Neural cell (in vitro differentiated cells): ENCODE data around the gene TCP11. TPM values are rescaled to one million over a fixed set of nuclear protein-coding genes. Genes with fewer than 3 reads are reported as not detected.

Experiments
- H2AFZ ChIP-seq: fragments of 200-600, 300-800 bp; sonication (generic), shearing (Covaris generic); 2 replicates; pipeline ENCODE4 v1.6.0; 2014; ENCODE audit warnings: low read depth, mild to moderate bottlenecking, antibody characterized with exemption, low read length, moderate library complexity
- H3F3A ChIP-seq: fragments of 200-600 bp; shearing (Covaris generic); 2 replicates; pipeline ENCODE4 v1.6.1; 2016; ENCODE audit warnings: mild to moderate bottlenecking, moderate library complexity, mixed read lengths, antibody characterized with exemption, low read length; ENCODE audit not compliant: insufficient read depth, poor library complexity, severe bottlenecking
- H3K27ac ChIP-seq: fragments of 200-600, 300-800 bp; sonication (generic), shearing (Covaris generic); 2 replicates; pipeline ENCODE4 v1.5.1; 2014; ENCODE audit warnings: mild to moderate bottlenecking, low read length, moderate library complexity
- H3K27me3 ChIP-seq: fragments of 300-800, 200-600 bp; sonication (generic), shearing (Covaris generic); 2 replicates; pipeline ENCODE4 v1.6.0; 2014; ENCODE audit warnings: mild to moderate bottlenecking, low read depth, low read length, moderate library complexity; ENCODE audit not compliant: insufficient read depth
- H3K36me3 ChIP-seq: fragments of 300-800, 200-600 bp; sonication (generic), shearing (Covaris generic); 2 replicates; pipeline ENCODE4 v1.5.1; 2014; ENCODE audit warnings: mild to moderate bottlenecking, antibody characterized with exemption, low read length, moderate library complexity; ENCODE audit not compliant: insufficient read depth
- H3K4me2 ChIP-seq: fragments of 300-800, 200-600 bp; sonication (generic), shearing (Covaris generic); 2 replicates; pipeline ENCODE4 v1.6.0; 2014; ENCODE audit warnings: mild to moderate bottlenecking, low read length
- H3K4me3 ChIP-seq: fragments of 300-800, 200-600 bp; sonication (generic), shearing (Covaris generic); 2 replicates; pipeline ENCODE4 v1.5.1; 2014; ENCODE audit warnings: mild to moderate bottlenecking, low read length, moderate library complexity
- H3K79me2 ChIP-seq: fragments of 200-600 bp; shearing (Covaris generic); replicated peaks from 2 replicates; pipeline ENCODE4 v1.6.0; 2014; ENCODE audit warnings: mild to moderate bottlenecking, low read length, moderate library complexity; ENCODE audit not compliant: insufficient read depth
- H3K9ac ChIP-seq: fragments of 300-800, 200-600 bp; sonication (generic), shearing (Covaris generic); 2 replicates; pipeline ENCODE4 v1.6.1; 2016; ENCODE audit warnings: mild to moderate bottlenecking, low read length, mixed read lengths
- H3K9me2 ChIP-seq: fragments of 200-600 bp; shearing (Covaris generic); 2 replicates; pipeline ENCODE4 v1.6.1; 2016; ENCODE audit warnings: mild to moderate bottlenecking, low read length, mixed read lengths; ENCODE audit not compliant: insufficient read depth
- H3K9me3 ChIP-seq: fragments of 200-600, 300-800 bp; sonication (generic), shearing (Covaris generic); 2 replicates; pipeline ENCODE4 v1.6.1; 2016; ENCODE audit warnings: mild to moderate bottlenecking, mixed run types, low read length, moderate library complexity, mixed read lengths
- H4K20me1 ChIP-seq: fragments of 200-600 bp; shearing (Covaris generic); 2 replicates; pipeline ENCODE4 v1.6.1; 2016; ENCODE audit warnings: mild to moderate bottlenecking, mixed run types; ENCODE audit not compliant: insufficient read depth
- CTCF ChIP-seq: fragments of 450-650 bp; IDR thresholded peaks from 2 replicates; pipeline ENCODE4 v1.5.1; 2014; ENCODE audit warnings: antibody characterized with exemption, mild to moderate bottlenecking, moderate library complexity; ENCODE audit not compliant: poor library complexity, severe bottlenecking
- EP300 ChIP-seq: fragments of 450-650 bp; conservative IDR thresholded peaks from 2 replicates; pipeline ENCODE4 v1.6.1; 2014; ENCODE audit warnings: antibody characterized with exemption, mild to moderate bottlenecking, moderate library complexity; ENCODE audit not compliant: poor library complexity, severe bottlenecking
- EZH2 ChIP-seq: fragments of 200-600, 300-800 bp; shearing (Covaris generic), sonication (generic); IDR thresholded peaks from 2 replicates; pipeline ENCODE4 v1.6.1; 2014; ENCODE audit warnings: antibody characterized with exemption, low read length, borderline replicate concordance, mild to moderate bottlenecking; ENCODE audit not compliant: insufficient read depth, poor library complexity, severe bottlenecking
- MXI1 ChIP-seq: fragments of 450-650 bp; conservative IDR thresholded peaks from 2 replicates; pipeline ENCODE4 v1.6.1; 2014; ENCODE audit warnings: antibody characterized with exemption, mild to moderate bottlenecking; ENCODE audit not compliant: poor library complexity, severe bottlenecking
- POLR2AphosphoS5 ChIP-seq: IDR thresholded peaks from 2 replicates; pipeline ENCODE4 v1.6.1; 2012
- RAD21 ChIP-seq: fragments of 450-650 bp; conservative IDR thresholded peaks from 2 replicates; pipeline ENCODE4 v1.6.1; 2014; ENCODE audit warnings: antibody characterized with exemption, mild to moderate bottlenecking, moderate library complexity
- REST ChIP-seq: IDR thresholded peaks from 2 replicates; pipeline ENCODE4 v1.6.1; 2012; ENCODE audit warnings: borderline replicate concordance
- SMC3 ChIP-seq: fragments of 450-650 bp; conservative IDR thresholded peaks from 2 replicates; pipeline ENCODE4 v1.6.1; 2014; ENCODE audit warnings: antibody characterized with exemption, mild to moderate bottlenecking, moderate library complexity; ENCODE audit not compliant: poor library complexity
- TAF1 ChIP-seq: IDR thresholded peaks from 2 replicates; pipeline ENCODE4 v1.6.1; 2012; ENCODE audit warnings: low read depth
- polyA plus RNA-seq: library from polyadenylated mRNA; depleted of rRNA; stranded (reverse); fragments of >200 nt; gene quantifications from 2 replicates; pipeline ENCODE4 v1.2.3, GENCODE V29; 2014

Gene TCP11
- polyA plus RNA-seq, 1 donor from 2014 or later, result not detected

- H3K9me3 ChIP-seq, result no peaks in the 10 kb centered on the region
- no peaks in the 10 kb centered on the region for H3K27me3 ChIP-seq
- no peak overlapping the region for H3K4me2 ChIP-seq
- no peak overlapping the region for H3K9ac ChIP-seq
- no peaks in the 10 kb centered on the region for H4K20me1 ChIP-seq
- no peak for TF ChIP-seq POLR2AphosphoS5
- no peak for TF ChIP-seq TAF1
- no peak for TF ChIP-seq CTCF
- TF ChIP-seq EP300, result no peak
- TF ChIP-seq SMC3, result no peak
- TF ChIP-seq REST, result no peak
- no peak for TF ChIP-seq MXI1
- no peak for TF ChIP-seq EZH2
- no peak for TF ChIP-seq RAD21
- H3F3A ChIP-seq, result no peaks in the 10 kb centered on the region
- H3K36me3 ChIP-seq, result no peaks in the 10 kb centered on the region
- H3K79me2 ChIP-seq, result no peaks in the 10 kb centered on the region
- H3K27ac ChIP-seq, result no peak overlapping the region
- H3K4me3 ChIP-seq, result no peak overlapping the region
- no peaks in the 10 kb centered on the region for H3K9me2 ChIP-seq
- H2AFZ ChIP-seq, result no peak overlapping the region
Observed at GRCh38 chr6:35096129-35096862, 44.8 kb downstream of the TCP11 start.

GRCh38 chr6:35094183-35094582 is 47.0 kb downstream of the TCP11 start:
- TF ChIP-seq TAF1 (no peak), EP300 (no peak), EZH2 (no peak), REST (no peak), CTCF (no peak), POLR2AphosphoS5 (no peak), MXI1 (no peak), SMC3 (no peak), RAD21 (no peak)
- Histone ChIP-seq H3K4me2 (no peak overlapping the region), H3K9ac (no peak overlapping the region), H3K4me3 (no peak overlapping the region), H2AFZ (no peak overlapping the region), H3K27ac (no peak overlapping the region), H3K9me2 (no peaks in the 10 kb centered on the region), H4K20me1 (no peaks in the 10 kb centered on the region), H3K27me3 (no peaks in the 10 kb centered on the region), H3K9me3 (no peaks in the 10 kb centered on the region), H3K36me3 (no peaks in the 10 kb centered on the region), H3K79me2 (no peaks in the 10 kb centered on the region), H3F3A (no peaks in the 10 kb centered on the region)
